Stimulated activated CD8-positive, alpha-beta memory T cell treated with anti-CD3 and anti-CD28 coated beads, Interleukin-2, amount 100 ng/mL, for 48 hours (primary cell): ENCODE measurements around the gene CACNG4.
"Not testable (repeated sequence)": the region's sequence is repeated elsewhere in the genome, so short reads cannot be mapped to it uniquely, and the experiment has no call there.

Source experiments
- DNase-seq, 2 donors: peaks; one replicate each; pipeline ENCODE4 v3.0.0-alpha.2; 2020; ENCODE audit warnings: low read depth in 2 of 2

CACNG4 gene

GRCh38 chr17:67018471-67019434 lies 54.2 kb downstream of the CACNG4 start:
- no peak for DNase-seq

- DNase-seq: no peak
These were observed 55.3 kb downstream of the CACNG4 start for GRCh38 chr17:67019809-67020208.

DNA sequence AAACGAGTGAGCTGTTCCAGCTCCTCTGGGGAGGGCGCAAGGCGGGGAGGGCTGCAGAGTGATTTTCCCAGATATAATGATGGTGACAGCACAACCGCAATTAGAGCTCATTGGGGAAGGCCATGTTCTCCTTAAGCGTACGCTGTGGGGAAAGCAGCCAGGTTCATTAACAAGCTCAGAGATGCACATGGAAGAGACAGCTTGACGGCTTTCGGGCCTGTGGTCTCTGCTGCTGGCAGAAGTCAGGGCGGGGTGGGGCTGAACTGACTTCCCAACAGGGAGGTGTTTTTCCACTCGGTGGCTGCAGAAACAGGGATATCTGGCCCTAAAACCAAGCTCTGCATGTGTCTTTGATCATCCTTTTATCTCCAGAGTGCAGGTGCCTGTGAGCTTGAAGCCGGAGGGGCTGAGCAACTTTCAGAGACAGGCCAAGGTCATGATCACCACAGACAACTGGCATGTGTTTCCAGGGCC lies 55.8 kb downstream of the CACNG4 start:
- no peak for DNase-seq

DNA sequence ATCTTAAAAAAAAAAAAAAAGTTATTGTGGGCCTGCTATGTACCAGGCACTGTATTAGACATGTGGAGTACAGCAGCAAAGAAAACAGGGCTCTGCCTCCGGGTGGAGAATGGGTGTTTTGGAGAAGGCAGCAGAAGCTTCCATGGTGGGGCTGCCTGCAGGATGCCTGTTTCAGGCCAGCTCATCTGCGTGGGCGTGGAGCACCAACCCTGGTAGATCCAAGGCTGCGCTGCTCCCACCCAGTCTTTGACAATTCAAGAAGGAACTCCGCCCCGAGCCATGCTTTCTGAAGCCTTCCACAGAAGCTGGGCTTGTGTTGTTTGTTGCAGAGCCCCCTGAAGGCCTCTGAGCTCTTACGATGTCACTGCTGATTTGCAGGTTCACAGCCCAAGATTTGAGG lies 56.7 kb downstream of the CACNG4 start:
- no peak for DNase-seq

GRCh38 chr17:67021743-67022450 lies 57.4 kb downstream of the CACNG4 start:
- no peak for DNase-seq

DNA sequence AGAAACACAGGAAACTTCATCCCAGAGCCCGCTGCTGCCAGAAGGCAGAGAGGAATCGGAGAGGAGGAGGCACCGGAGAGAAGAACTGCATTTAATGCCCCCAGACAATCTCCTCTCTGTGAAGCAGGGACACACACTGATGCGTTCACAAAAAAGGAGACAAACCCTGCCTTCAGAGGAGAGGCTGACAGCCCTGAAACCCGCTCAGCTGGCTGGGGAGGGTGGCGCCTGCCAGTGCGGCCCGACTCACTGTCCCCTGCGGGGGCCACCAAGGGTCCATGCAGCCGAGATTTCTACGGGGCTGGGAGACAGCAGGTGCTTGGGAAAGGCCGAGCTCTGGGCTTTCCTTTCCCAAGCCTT lies 57.9 kb downstream of the CACNG4 start:
- DNase-seq: no peak

GRCh38 chr17:67024736-67025135 lies 60.2 kb downstream of the CACNG4 start:
- no peak for DNase-seq

- no peak for DNase-seq
These were observed 60.8 kb downstream of the CACNG4 start for GRCh38 chr17:67025216-67025792.

DNA sequence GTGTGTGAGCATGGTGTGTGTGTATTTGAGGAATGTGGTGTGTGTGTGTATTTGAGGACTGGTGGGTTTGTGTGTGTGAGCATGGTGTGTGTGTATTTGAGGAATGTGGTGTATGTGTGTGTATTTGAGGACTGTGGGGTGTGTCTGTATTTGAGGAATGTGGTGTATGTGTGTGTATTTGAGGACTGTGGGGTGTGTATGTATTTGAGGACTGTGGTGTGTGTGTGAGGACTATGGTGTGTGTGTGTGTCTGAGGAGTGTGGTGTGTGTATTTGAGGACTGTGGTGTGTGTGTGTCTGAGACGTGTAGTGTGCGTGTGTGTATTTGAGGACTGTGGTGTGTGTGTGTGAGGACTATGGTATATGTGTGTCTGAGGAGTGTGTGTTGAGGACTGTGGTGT lies 61.8 kb downstream of the CACNG4 start:
- no peak for DNase-seq

- no peak for DNase-seq
These were observed 62.6 kb downstream of the CACNG4 start for GRCh38 chr17:67027031-67027628.

DNA sequence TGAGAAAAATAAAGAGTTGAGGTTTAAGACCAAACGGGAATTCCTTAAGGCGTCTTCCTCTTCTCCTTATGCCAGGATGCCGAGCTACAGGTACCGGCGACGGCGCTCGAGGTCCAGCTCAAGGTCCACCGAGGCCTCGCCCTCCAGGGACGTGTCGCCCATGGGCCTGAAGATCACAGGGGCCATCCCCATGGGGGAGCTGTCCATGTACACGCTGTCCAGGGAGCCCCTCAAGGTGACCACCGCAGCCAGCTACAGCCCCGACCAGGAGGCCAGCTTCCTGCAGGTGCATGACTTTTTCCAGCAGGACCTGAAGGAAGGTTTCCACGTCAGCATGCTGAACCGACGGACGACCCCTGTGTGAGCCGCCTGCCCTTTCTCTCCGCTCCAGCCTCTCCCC lies 66.1 kb downstream of the CACNG4 start:
- DNase-seq: no peak

- no peak for DNase-seq
These were observed 67.9 kb downstream of the CACNG4 start for GRCh38 chr17:67032382-67032781.

DNA sequence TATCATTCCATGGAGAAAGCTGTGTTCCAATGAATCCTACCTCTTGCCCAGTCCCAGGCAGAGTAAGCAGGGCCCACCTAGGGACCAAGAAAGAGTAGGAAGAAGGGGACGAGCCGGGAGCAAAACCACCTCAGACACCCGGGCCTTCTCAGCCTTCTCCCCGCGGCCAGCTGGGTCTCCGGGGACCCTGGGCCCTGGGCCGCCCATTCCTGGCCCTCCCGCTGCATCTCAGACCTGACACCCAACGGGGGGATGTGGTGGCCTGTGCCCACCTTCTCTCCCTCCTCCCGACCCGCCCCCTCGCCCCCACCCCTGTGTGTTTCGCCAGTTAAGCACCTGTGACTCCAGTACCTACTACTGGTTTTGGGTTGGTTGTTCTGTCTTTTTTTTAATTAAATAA lies 68.5 kb downstream of the CACNG4 start:
- no peak for DNase-seq

DNA sequence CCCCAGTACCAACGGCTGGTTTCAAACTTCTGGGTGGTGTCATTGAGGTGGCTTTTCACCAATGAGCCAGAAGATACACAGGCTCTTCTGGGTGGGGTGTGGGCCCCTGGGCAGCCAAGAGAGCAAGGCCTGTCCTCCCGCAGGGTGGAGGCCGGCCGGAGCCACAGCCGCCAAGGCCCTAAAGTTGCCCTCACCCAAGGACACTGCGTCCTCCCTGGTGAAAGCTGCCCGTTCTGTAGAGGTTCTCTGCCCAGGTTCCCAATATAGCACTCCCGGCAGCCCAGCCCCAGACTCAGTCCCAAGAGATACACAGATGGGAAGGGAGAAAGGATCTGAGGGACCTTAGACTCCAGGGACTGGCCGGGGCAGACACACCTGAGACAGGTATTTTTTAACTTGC lies 69.1 kb downstream of the CACNG4 start:
- DNase-seq: no peak

GRCh38 chr17:67035131-67036083 lies 70.9 kb downstream of the CACNG4 start:
- no peak for DNase-seq

GRCh38 chr17:67038861-67039365 lies 74.4 kb downstream of the CACNG4 start:
- no peak for DNase-seq

GRCh38 chr17:67040652-67041051 lies 76.1 kb downstream of the CACNG4 start:
- DNase-seq: no peak

DNA sequence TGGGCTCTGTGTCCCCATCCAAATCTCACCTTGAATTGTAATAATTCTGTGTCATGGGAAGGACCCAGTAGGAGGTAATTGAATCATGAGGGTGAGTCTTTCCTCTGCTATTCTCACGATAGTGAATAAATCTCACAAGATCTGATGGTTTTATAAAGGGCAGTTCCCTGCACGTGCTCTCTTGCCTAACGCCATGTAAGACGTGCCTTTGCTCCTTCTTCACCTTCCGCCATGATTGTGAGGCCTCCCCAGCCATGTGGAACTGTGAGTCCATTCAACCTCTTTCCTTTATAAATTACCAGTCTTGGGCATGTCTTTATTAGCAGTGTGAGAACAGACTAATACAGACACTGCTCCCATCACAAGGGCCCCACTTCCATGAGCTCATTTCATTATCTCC lies 76.6 kb downstream of the CACNG4 start:
- DNase-seq: not testable (repeated sequence)

GRCh38 chr17:67041531-67041930 lies 77.0 kb downstream of the CACNG4 start:
- no peak for DNase-seq

DNA sequence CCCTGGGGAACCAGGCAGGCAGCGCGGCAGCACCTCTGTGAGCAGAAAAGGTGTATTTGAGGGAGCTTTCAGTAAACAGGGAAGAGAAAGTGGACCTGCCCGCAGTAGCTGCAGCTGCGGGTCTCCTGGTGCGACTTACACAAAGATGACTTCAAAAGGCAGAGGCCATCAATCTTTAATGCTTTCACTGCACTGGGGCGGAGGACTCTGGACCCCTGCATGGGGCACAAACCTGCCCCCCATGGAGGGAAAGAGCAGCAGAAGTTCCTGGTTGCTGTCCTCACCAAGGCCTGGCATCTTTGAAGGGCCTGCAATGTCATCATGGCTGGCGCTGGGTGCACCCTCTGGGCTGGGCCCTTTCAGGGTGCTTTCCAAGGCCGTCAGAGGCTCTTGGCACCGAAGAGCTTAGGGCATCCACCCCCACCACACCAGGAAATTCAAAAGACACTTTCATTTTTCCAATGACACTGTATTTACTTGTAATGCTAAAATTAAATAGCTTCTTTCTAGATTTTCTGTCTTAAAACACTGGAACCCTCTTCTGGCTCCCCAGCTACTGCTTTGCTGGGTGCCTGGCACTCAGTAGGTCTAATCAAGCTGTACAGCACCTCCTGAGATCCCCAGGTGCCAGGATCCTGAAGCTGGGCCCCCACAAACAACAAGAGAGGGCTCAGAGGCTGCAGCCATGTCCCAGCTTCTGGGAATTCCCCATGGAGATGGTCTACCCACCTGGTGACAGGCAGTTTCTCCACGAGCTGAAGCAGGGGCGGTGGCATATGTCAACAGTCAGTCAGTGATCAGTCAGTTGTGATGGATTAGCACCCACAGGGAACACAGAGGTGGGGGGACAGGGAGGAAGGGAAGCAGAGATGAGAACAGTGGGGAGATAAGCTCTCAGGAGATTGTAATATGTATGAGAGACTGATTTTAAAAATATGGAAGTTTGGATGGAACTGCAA lies 77.7 kb downstream of the CACNG4 start:
- DNase-seq: no peak
